Stimulated activated naive B cell treated with anti-CD40 and anti-IgM and Interleukin-4, amounts not matched to agents 10 μg/mL and 1 μg/mL and 100 μg/mL, for 72 hours (primary cell): ENCODE results near the gene SLC16A13.
A peak's percentile ranks its signal among the peaks of the same experiment; 100 is the strongest.

Experiments used
- ATAC-seq, 2 donors: fragments of 150-1000 bp; cut with Tn5 transposase; replicated peaks; 2 replicates each; pipeline ENCODE4 v1.10.0; 2021; ENCODE audit warnings: moderate library complexity in 1 of 2
- DNase-seq: peaks from one replicate; pipeline ENCODE4 v3.0.0; 2021
- H3K27ac Mint-ChIP-seq: one replicate; pipeline ENCODE4 v1.8.0; 2022; ENCODE audit warnings: mild to moderate bottlenecking, mixed read lengths
- H3K27me3 Mint-ChIP-seq, 2 donors: one replicate each; pipeline ENCODE4 v1.8.0; 2022; ENCODE audit warnings: mixed read lengths in 2 of 2
- H3K36me3 Mint-ChIP-seq, 2 donors: one replicate each; pipeline ENCODE4 v1.8.0; 2022; ENCODE audit warnings: mixed read lengths in 2 of 2, mild to moderate bottlenecking in 1 of 2
- H3K4me1 Mint-ChIP-seq, 2 donors: one replicate each; pipeline ENCODE4 v1.8.0; 2022; ENCODE audit warnings: mixed read lengths in 2 of 2, mild to moderate bottlenecking in 1 of 2
- H3K4me3 Mint-ChIP-seq, 2 donors: one replicate each; pipeline ENCODE4 v1.8.0; 2022; ENCODE audit warnings: mild to moderate bottlenecking in 2 of 2, mixed read lengths in 2 of 2, moderate library complexity in 1 of 2
- H3K9me3 Mint-ChIP-seq, 2 donors: one replicate each; pipeline ENCODE4 v1.8.0; 2022; ENCODE audit warnings: mixed read lengths in 2 of 2, mild to moderate bottlenecking in 1 of 2

The SLC16A13 gene

DNA sequence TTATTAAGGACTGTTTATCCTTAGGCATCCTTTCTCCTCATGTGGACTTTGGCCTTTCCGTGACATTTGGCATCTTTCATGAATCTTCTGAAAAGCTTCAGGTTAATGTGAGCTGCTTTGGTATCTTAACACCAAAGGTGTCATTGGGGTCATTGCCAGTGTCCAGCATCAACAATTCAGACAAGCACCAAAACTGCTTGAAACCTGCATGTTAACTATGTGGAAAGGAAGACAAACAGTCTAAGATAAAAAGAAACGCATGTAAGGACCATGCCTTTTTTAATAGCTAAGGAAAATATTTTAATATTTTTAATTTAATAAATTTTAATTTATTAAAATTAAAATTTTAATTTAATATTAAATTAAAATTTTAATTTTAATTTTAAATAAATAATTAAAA, 32.1 kb upstream of the SLC16A13 start:
- Mint-ChIP-seq H3K27ac (no peak overlapping the region), H3K36me3 (peaks cover 40 to 56% of the 10 kb centered on the region in 2 donors), H3K4me1 (peaks cover 30 to 36% of the 10 kb centered on the region in 2 donors), H3K27me3 (no peaks in the 10 kb centered on the region), H3K9me3 (no peaks in the 10 kb centered on the region), H3K4me3 (no peak overlapping the region)
- ATAC-seq = no peak
- DNase-seq = no peak

DNA sequence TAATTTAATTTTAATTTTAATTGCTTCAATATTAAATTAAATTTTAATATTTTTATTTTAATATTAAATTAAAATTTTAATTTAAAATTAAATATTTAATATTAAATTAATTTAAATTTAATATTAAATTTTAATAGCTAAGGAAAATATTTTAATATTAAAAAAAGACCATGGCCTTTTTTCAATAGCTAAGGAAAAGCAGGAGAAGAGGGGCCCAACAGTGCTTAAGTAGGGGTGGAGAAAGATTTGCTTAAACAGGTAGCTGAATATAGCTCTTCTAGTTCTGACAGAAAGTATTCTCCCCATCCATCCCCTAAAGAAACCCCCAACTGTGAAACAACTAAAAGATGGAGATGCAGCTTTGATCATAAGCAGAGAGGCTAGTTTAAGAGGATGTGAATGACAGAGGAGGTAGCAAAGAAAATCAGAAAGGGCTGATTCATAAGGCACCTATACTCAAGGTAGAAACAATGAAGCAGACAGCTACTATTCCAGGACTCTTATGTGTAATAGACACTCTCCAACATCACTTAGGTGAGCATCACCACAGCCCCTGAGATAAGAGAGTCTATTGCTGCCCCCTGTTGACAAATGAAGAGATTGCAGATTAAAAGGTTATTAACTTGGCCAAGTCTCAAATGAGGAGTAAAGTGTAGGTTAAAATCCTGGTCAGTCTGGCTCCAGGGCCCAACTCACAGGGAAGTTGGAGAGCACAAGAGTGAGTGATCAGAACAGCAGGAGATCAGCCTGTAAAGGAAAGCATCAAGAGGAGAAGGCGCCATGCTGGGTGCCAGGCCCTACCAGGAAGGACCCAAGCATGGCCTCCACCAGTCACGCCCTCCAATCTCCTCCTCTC, 31.2 kb upstream of the SLC16A13 start:
- Mint-ChIP-seq H3K27ac (peak overlapping the region; percentile 51), H3K36me3 (peaks cover 40 to 57% of the 10 kb centered on the region in 2 donors), H3K4me1 (peaks cover 32 to 43% of the 10 kb centered on the region in 2 donors), H3K4me3 (no peak overlapping the region), H3K27me3 (no peaks in the 10 kb centered on the region), H3K9me3 (no peaks in the 10 kb centered on the region)
- DNase-seq (no peak), ATAC-seq (peak; percentile 97 to 98)

- ATAC-seq = no peak
- peaks cover 37 to 49% of the 10 kb centered on the region in 2 donors for H3K4me1 Mint-ChIP-seq
These were observed 30.1 kb upstream of the SLC16A13 start for GRCh38 chr17:7005716-7006115.

DNA sequence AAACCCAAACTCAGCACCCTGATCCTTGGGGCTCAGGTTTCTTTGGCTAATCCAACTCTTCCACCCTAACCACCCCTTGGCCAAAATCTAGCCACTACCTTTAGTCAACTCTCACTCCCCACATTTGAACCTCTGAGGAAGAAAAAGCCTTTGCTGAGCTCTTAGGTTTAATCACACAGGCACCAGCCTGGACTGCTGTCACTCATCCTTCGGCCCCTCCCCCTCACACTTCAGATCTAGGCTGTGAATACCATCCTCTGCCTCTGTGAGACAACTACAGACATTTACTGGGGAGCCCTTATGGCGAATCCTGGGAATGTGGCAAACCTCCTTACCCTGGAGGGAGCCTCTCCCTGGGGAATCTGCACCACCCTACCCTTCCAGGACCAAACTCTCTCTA, 28.7 kb upstream of the SLC16A13 start:
- Mint-ChIP-seq H3K27ac (peak overlapping the region; percentile 25), H3K36me3 (peaks cover 27 to 48% of the 10 kb centered on the region in 2 donors), H3K9me3 (no peaks in the 10 kb centered on the region), H3K27me3 (no peaks in the 10 kb centered on the region), H3K4me1 (peaks cover 36 to 55% of the 10 kb centered on the region in 2 donors), H3K4me3 (no peak overlapping the region)
- DNase-seq = no peak
- no peak for ATAC-seq

More at GRCh38 chr17:7005716-7006115, 30.1 kb upstream of the SLC16A13 start:
- Mint-ChIP-seq H3K36me3 (peaks cover 36 to 56% of the 10 kb centered on the region in 2 donors), H3K9me3 (no peaks in the 10 kb centered on the region), H3K27me3 (no peaks in the 10 kb centered on the region), H3K4me3 (no peak overlapping the region), H3K27ac (no peak overlapping the region)
- DNase-seq = no peak

DNA sequence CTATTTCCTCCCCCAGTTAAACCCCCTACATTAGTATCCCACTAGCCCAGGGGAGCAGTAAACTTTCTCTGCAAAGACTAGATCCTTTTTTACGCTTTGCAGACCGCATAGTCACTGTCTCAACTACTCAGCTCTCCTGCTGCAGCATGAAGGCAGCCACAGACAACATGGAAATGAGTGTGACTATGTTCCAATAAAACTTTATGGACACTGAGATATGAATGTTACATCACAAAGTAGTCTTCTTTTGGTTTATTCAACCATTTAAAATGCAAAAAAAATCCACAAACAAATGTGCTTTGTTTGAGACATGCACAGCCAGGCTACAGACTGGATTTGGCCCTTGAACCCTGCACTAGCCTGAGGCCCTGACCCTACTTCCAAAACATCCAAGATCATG, 25.3 kb upstream of the SLC16A13 start:
- H3K4me1 Mint-ChIP-seq = peaks cover 25 to 65% of the 10 kb centered on the region in 2 donors
- ATAC-seq = no peak
- no peak for DNase-seq
- H3K9me3 Mint-ChIP-seq = no peaks in the 10 kb centered on the region
- H3K27me3 Mint-ChIP-seq = no peaks in the 10 kb centered on the region
- peak overlapping the region; percentile 56 for H3K27ac Mint-ChIP-seq
- peak overlapping the region; percentile 98 to 100 for H3K4me3 Mint-ChIP-seq
- H3K36me3 Mint-ChIP-seq = peaks cover 37 to 51% of the 10 kb centered on the region in 2 donors

GRCh38 chr17:7011415-7011814, 24.4 kb upstream of the SLC16A13 start:
- DNase-seq = no peak
- Mint-ChIP-seq H3K36me3 (peaks cover 41 to 52% of the 10 kb centered on the region in 2 donors), H3K4me1 (peaks cover 26 to 65% of the 10 kb centered on the region in 2 donors), H3K27me3 (no peaks in the 10 kb centered on the region), H3K9me3 (no peaks in the 10 kb centered on the region), H3K27ac (no peak overlapping the region), H3K4me3 (peak overlapping the region; percentile 98 to 100)
- ATAC-seq = no peak

DNA sequence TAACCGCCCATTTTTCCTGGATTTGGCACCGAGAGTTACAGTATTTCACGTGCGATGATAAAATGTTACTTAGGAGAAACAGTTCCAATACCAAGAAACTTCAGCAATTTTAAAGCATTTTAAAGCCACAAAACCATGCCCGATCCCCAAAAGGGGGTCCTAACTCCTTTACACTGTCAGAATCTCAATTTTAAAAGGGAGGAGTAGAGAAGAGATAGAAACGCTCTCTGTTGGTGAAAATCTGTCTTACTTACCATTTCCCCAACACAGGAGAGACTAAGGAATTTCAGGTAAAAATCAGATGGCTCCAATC, 23.9 kb upstream of the SLC16A13 start:
- no peaks in the 10 kb centered on the region for H3K9me3 Mint-ChIP-seq
- H3K4me3 Mint-ChIP-seq = peak overlapping the region; percentile 98 to 100
- peaks cover 30 to 65% of the 10 kb centered on the region in 2 donors for H3K4me1 Mint-ChIP-seq
- H3K36me3 Mint-ChIP-seq = peaks cover 44 to 56% of the 10 kb centered on the region in 2 donors
- H3K27ac Mint-ChIP-seq = peak overlapping the region; percentile 99
- no peak for ATAC-seq
- H3K27me3 Mint-ChIP-seq = no peaks in the 10 kb centered on the region
- DNase-seq = no peak

DNA sequence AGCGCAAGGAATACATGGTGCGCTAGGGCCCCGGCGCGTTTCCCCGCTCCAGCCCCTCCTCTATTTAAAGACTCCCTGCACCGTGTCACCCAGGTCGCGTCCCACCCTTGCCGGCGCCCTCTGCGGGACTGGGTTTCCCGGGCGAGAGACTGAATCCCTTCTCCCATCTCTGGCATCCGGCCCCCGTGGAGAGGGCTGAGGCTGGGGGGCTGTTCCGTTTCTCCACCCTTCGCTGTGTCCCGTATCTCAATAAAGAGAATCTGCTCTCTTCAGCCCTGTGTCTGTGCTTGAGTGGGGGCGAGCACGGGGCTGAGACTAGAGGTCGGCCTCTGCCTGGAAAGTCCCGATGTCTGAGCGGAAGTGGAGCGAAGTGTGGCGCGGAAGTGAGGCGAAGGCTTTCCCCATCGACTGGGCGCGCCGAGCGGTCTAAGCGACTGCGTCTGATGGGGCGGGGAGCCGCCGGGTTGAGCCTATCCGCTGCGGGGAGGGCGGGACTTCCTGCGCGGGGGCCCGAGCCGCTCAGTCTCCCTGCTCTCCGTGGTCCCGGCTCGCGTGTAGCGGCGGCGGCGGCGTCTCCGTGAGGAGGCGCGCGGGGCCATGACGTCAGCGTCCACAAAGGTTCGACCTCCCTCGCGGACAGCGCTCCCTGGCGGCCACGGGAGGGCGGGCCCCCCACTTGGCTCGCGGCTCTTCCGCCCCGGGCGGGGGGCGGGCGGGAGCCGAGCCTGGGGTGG, 21.4 kb upstream of the SLC16A13 start:
- Mint-ChIP-seq H3K9me3 (no peaks in the 10 kb centered on the region), H3K36me3 (peaks cover 42 to 57% of the 10 kb centered on the region in 2 donors), H3K27ac (peak overlapping the region; percentile 99), H3K27me3 (no peaks in the 10 kb centered on the region), H3K4me3 (peak overlapping the region; percentile 98 to 100), H3K4me1 (peaks cover 40 to 72% of the 10 kb centered on the region in 2 donors)
- ATAC-seq = peak; percentile 86 to 88
- DNase-seq = peak; percentile 97

- no peaks in the 10 kb centered on the region for H3K9me3 Mint-ChIP-seq
- ATAC-seq (peak; percentile 41 to 44), DNase-seq (peak; percentile 76)
- peak overlapping the region; percentile 98 for H3K27ac Mint-ChIP-seq
- H3K4me1 Mint-ChIP-seq = peaks cover 40 to 64% of the 10 kb centered on the region in 2 donors
- peak overlapping the region; percentile 94 to 100 for H3K4me3 Mint-ChIP-seq
- peaks cover 37 to 53% of the 10 kb centered on the region in 2 donors for H3K36me3 Mint-ChIP-seq
- H3K27me3 Mint-ChIP-seq = no peaks in the 10 kb centered on the region
These were observed 20.5 kb upstream of the SLC16A13 start for GRCh38 chr17:7014995-7015958.

- DNase-seq = no peak
- Mint-ChIP-seq H3K36me3 (peaks cover 37 to 50% of the 10 kb centered on the region in 2 donors), H3K4me3 (peak overlapping the region; percentile 94 to 100), H3K27ac (peak overlapping the region; percentile 49), H3K27me3 (no peaks in the 10 kb centered on the region), H3K9me3 (no peaks in the 10 kb centered on the region), H3K4me1 (peaks cover 41 to 61% of the 10 kb centered on the region in 2 donors)
- no peak for ATAC-seq
These were observed 19.4 kb upstream of the SLC16A13 start for GRCh38 chr17:7016418-7016817.

DNA sequence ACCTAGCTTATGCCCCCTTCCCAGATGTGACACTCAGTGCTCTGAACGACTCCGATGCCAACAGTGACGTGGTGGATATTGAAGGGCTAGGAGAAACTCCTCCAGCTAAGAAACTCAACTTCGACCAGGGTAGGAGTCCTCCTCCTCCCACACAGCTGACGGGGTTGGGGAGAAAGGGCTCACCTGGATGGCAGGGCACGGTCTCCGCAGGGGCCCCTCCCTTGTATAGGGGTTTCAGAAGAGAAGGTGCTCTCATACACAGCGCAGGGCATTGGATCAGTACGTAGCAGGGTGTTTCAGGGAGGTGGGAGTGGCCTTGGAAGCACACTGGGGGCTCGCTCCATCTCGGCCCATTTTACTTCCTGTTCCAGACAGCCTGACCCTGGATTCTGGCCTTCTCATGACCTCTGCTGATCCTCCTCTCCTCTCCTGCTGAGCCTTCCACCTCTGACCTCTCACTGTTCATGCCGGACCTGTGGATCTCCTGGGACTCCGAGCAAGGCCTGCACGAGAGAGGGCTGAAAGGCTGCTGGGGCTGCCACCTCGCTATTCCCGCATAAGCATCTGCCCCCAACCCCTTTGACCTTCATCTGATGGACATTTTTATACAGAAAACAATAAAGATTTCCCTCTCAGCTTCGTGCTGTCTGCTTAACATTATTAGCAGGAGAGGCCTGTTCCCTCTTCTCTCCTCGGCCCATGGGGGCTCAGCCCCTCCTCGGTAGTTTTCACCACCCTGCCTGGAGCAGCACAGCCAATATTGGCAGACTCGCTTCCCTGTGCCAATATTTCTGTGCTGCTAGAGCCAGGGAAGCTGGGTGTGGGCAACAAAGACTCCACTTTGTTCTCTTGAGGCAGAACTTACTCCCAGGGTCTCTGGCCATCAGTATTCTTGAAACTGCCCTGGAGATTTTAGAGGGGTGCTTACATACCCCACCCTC, 18.7 kb upstream of the SLC16A13 start:
- no peaks in the 10 kb centered on the region for H3K27me3 Mint-ChIP-seq
- no peaks in the 10 kb centered on the region for H3K9me3 Mint-ChIP-seq
- DNase-seq = no peak
- peaks cover 46 to 68% of the 10 kb centered on the region in 2 donors for H3K4me1 Mint-ChIP-seq
- H3K4me3 Mint-ChIP-seq = peak overlapping the region in 1 of 2 donors; percentile 57
- peak overlapping the region; percentile 83 for H3K27ac Mint-ChIP-seq
- peaks cover 36 to 45% of the 10 kb centered on the region in 2 donors for H3K36me3 Mint-ChIP-seq
- ATAC-seq = no peak

DNA sequence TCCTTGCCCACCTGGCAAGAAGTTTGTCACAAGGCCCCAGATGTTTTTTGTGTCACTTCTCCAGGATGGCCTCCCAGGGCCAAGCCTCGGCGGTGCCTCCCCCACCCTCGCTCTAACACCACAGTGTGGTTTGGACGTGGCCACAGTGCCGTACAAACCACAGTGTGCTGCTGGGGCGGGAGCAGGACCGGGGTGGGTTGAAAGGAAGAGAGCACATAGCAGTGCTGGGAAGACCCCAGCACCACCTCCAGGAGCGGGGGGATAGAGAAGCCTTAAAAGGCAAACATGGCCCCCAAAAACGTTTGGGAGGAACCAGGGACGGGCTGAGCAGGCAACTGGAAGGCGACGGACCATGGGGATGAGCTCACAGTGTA, 18.0 kb upstream of the SLC16A13 start:
- Mint-ChIP-seq H3K36me3 (peaks cover 33 to 41% of the 10 kb centered on the region in 2 donors), H3K27me3 (no peaks in the 10 kb centered on the region), H3K27ac (peak overlapping the region; percentile 83), H3K4me1 (peaks cover 51 to 73% of the 10 kb centered on the region in 2 donors), H3K4me3 (peak overlapping the region in 1 of 2 donors; percentile 57), H3K9me3 (no peaks in the 10 kb centered on the region)
- DNase-seq (no peak), ATAC-seq (no peak)
